Heart left ventricle (tissue), 16 donors: ENCODE measurements around the gene LTK. TPM values are rescaled to one million over a fixed set of nuclear protein-coding genes. Genes with fewer than 3 reads are reported as not detected.
"Not testable (repeated sequence)": the region's sequence is repeated elsewhere in the genome, so short reads cannot be mapped to it uniquely, and the experiment has no call there.

ENCODE experiments used
- ATAC-seq, 4 donors: fragments of 200-7000 bp; cut with Tn5 transposase; one replicate each; pipeline ENCODE4 v1.9.1; 2020 to 2022; ENCODE audit warnings: moderate library complexity in 4 of 4, mild to moderate bottlenecking in 3 of 4, moderate number of reproducible peaks in 1 of 4
- DNase-seq, 5 donors: peaks; one replicate each; pipeline ENCODE4 v3.0.0-alpha.2; 2020
- H3K27ac ChIP-seq, 12 donors: fragments of 200-600 bp; sonication (generic) in 4 of 12; one replicate each; pipeline versions ENCODE4 v1.5.0 to v1.8.0; 2016 to 2022; ENCODE audit warnings: mild to moderate bottlenecking in 2 of 12
- H3K27me3 ChIP-seq, 9 donors: fragments of 200-600 bp; sonication (generic) in 2 of 9; one replicate each; pipeline versions ENCODE4 v1.5.1 to v1.8.0; 2016 to 2022; ENCODE audit warnings: mild to moderate bottlenecking in 3 of 9
- H3K36me3 ChIP-seq, 9 donors: fragments of 200-600 bp; sonication (generic) in 2 of 9; one replicate each; pipeline versions ENCODE4 v1.5.0 to v1.8.0; 2018 to 2022; ENCODE audit warnings: mild to moderate bottlenecking in 2 of 9
- H3K4me1 ChIP-seq, 12 donors: fragments of 200-600 bp; sonication (generic) in 4 of 12; one replicate each; pipeline versions ENCODE4 v1.5.0 to v1.8.0; 2016 to 2022; ENCODE audit warnings: mild to moderate bottlenecking in 3 of 12
- H3K4me3 ChIP-seq, 12 donors: fragments of 200-600 bp; sonication (generic) in 4 of 12; one replicate each; pipeline versions ENCODE4 v1.5.0 to v1.8.0; 2017 to 2022; ENCODE audit warnings: mild to moderate bottlenecking in 9 of 12, moderate library complexity in 4 of 12
- H3K9me3 ChIP-seq, 12 donors: fragments of 200-600 bp; sonication (generic) in 4 of 12; one replicate each; pipeline versions ENCODE4 v1.5.0 to v1.8.0; 2016 to 2022; ENCODE audit warnings: mild to moderate bottlenecking in 1 of 12
- POLR2A ChIP-seq, 2 donors: fragments of 450-650 bp; IDR thresholded peaks; one replicate each; pipeline ENCODE4 v1.6.1; 2017; ENCODE audit warnings: antibody characterized with exemption in 2 of 2, mild to moderate bottlenecking in 2 of 2, moderate library complexity in 2 of 2
- WGBS, 4 donors: extraction: QIAGEN DNeasy Blood & Tissue Kit in 2 of 4; methylation state at CpG; one replicate each; pipeline versions ENCODE4 v1.1.5 to v1.1.7; 2013 to 2018; 5-methylcytosine and 5-hydroxymethylcytosine counted together
- intact Hi-C, 10 donors: fragments of 100-400 bp; cut with DNase I; formaldehyde crosslinking; loops; one replicate each; pipeline versions ENCODE4 v1.11.1 to v1.14.2; 2022
- polyA plus RNA-seq, 2 donors: library from polyadenylated mRNA; stranded (reverse); fragments of 200-250 nt; gene quantifications; one replicate each; pipeline ENCODE4 v1.2.3, GENCODE V29; 2013
- total RNA-seq, 9 donors: library from RNA; depleted of rRNA in 2 of 9; stranded (reverse); fragments of >200 nt in 2 of 9; fragmentation: NEBNext Ultra II Directional in 3 of 9; extraction: Animal tissue kit (Norgen Biotek cat#: 25700) in 3 of 9; gene quantifications; one replicate each; pipeline versions ENCODE4 v1.1.0 to v1.2.4, GENCODE V29; 2016 to 2023
- TF ChIP-seq, protein P1 (sequence below), 12 donors: fragments of 200-600 bp; sonication (generic) in 4 of 12; IDR thresholded peaks; one replicate each; pipeline versions ENCODE4 v1.5.0 to v1.8.0; 2018 to 2022; ENCODE audit warnings: antibody characterized with exemption in 12 of 12, mild to moderate bottlenecking in 5 of 12
- donor health status: ischemic (EF 13 %, LVEDD 7.1; RV severe dilation, severe dysfunction).
- donor health status: healthy with polysubstance abuse.
- donor health status: DM: no; HTN: yes; CAD: no.
- donor health status: DM: no; HTN: no; CAD: no.
- donor health status: ischemic (EF 25% LVEDD 6.9; RV normal size, moderate dysfunction).
- donor health status: ischemic (EF 25% LVEDD 5.7; RV mildly dilated, moderate dysfunction).
- donor health status: healthy.
- donor health status: DM: yes; HTN: yes; CAD: no.
- donor health status: ischemic (EF 35%, LVEDD 5.7; RV mildly dilated, moderate dysfunction).
- donor health status: nonischemic (EF 11% LVEDD 7.7; RV severe dilation, severe dysfunction).
- donor health status: DM: yes; HTN: yes; CAD: no.
- donor health status: PGD.
- donor health status: ischemic (EF 29% LVEDD 5.4; RV normal size, mild dysfunction).
- donor health status: nonischemic (EF 23%, LVEDD 6.1; RV moderate dilation, normal function).

The LTK gene
- total and polyA plus RNA-seq, 11 donors: 0.14 to 1.6 (median 0.36) TPM

DNA sequence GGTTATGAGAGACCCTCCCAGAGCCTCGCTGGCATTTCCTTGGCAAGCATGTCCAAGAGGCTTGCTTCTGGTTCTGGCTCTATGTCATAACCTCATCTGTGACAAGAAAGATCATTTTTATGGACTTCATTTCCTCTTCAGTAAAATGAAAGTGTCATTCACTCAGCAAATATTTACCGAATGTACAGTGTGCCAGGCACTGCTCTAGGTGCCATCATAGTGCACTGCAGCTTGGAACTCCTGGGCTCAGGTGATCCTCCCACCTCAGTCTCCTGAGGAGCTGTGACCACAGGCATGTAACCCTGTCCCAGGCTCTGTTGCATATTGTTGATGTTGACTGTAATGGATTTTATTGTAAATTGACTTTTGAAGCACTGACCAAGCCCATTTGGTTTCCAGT lies 38.7 kb downstream of the LTK start:
- DNase-seq (no peak), ATAC-seq (no peak)
- H3K27me3 ChIP-seq: no peaks in the 10 kb centered on the region
- no peak for TF ChIP-seq POLR2A (IDR thresholded peaks at IDR 0.05)
- TF ChIP-seq, protein P1, sequence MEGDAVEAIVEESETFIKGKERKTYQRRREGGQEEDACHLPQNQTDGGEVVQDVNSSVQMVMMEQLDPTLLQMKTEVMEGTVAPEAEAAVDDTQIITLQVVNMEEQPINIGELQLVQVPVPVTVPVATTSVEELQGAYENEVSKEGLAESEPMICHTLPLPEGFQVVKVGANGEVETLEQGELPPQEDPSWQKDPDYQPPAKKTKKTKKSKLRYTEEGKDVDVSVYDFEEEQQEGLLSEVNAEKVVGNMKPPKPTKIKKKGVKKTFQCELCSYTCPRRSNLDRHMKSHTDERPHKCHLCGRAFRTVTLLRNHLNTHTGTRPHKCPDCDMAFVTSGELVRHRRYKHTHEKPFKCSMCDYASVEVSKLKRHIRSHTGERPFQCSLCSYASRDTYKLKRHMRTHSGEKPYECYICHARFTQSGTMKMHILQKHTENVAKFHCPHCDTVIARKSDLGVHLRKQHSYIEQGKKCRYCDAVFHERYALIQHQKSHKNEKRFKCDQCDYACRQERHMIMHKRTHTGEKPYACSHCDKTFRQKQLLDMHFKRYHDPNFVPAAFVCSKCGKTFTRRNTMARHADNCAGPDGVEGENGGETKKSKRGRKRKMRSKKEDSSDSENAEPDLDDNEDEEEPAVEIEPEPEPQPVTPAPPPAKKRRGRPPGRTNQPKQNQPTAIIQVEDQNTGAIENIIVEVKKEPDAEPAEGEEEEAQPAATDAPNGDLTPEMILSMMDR (IDR thresholded peaks at IDR 0.05): no peak
- H3K9me3 ChIP-seq: no peaks in the 10 kb centered on the region
- 84 to 93% (median 88%) methylated on average over 2 of the region's 2 CpGs for WGBS, 4 donors
- no peak overlapping the region for H3K27ac ChIP-seq
- H3K4me1 ChIP-seq: peaks cover 0 to 9% (median 0%) of the 10 kb centered on the region in 12 donors
- intact Hi-C loops: loop anchor here in 1 of 10 donors (10.0 kb wide), 1 partner anchor 340 kb away; no protein-coding TSS in a partner anchor
- peaks cover 3 to 100% (median 98%) of the 10 kb centered on the region in 9 donors for H3K36me3 ChIP-seq
- H3K4me3 ChIP-seq: no peak overlapping the region

DNA sequence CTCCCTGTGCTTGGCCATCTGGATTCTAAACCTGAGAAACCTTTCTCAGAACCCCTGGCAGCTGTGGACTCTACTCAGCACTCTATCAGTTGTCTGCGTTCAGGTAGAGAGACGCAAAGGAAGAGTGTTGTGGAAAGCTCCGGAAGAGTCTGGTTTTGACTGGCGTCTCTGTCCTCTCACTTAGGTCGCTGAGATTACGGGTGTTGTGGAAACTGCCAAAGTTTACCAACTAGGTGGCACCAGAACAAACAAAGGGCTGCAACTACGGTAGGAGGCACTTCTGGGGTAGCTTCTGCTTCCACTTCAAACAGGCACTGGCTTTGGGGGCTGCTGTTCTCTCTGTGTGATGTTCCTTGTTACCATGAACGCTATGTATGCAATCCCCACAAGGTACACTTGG lies 39.2 kb downstream of the LTK start:
- no peak for DNase-seq
- no peak for ATAC-seq

DNA sequence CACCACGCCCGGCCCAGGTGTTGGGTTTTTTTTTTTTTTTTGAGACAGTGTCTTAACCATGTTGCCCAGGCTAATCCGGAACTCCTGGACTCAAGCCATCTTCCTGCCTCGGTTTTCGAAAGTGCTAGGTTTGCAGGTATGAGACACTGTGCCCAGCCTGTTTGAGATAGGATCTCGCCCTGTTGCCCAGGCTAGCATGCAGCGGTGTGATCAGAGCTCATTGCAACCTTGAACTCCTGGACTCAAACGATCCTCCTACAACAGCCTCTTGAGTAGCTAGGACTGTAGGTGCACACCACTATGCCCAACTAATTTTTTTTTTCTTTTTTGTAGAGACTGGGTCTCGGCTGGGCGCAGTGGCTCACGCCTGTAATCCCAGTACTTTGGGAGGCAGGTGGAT lies 40.2 kb downstream of the LTK start:
- intact Hi-C loops: loop anchor here in 1 of 10 donors (10.0 kb wide), 1 partner anchor 341 kb away; no protein-coding TSS in a partner anchor
- Histone ChIP-seq H3K27me3 (no peaks in the 10 kb centered on the region), H3K27ac (no peak overlapping the region), H3K36me3 (peaks cover 3 to 100% (median 98%) of the 10 kb centered on the region in 9 donors), H3K4me1 (peaks cover 0 to 9% (median 0%) of the 10 kb centered on the region in 12 donors), H3K9me3 (no peaks in the 10 kb centered on the region), H3K4me3 (no peak overlapping the region)
- ATAC-seq (no peak), DNase-seq (no peak)
- TF ChIP-seq, protein P1 (IDR thresholded peaks at IDR 0.05): no peak
- TF ChIP-seq POLR2A (IDR thresholded peaks at IDR 0.05): no peak
- 93 to 98% (median 97%) methylated on average over 11 of the region's 11 CpGs for WGBS, 4 donors

More for the DNA sequence above, 39.2 kb downstream of the LTK start:
- H3K27me3 ChIP-seq: no peaks in the 10 kb centered on the region
- no peak for TF ChIP-seq POLR2A (IDR thresholded peaks at IDR 0.05)
- TF ChIP-seq, protein P1 (IDR thresholded peaks at IDR 0.05): no peak
- H3K4me1 ChIP-seq: peaks cover 0 to 9% (median 0%) of the 10 kb centered on the region in 12 donors
- H3K36me3 ChIP-seq: peaks cover 3 to 100% (median 98%) of the 10 kb centered on the region in 9 donors
- H3K27ac ChIP-seq: no peak overlapping the region
- WGBS, 4 donors: 83 to 90% (median 88%) methylated on average over 8 of the region's 8 CpGs
- intact Hi-C loops: loop anchor here in 1 of 10 donors (10.0 kb wide), 1 partner anchor 340 kb away; no protein-coding TSS in a partner anchor
- H3K9me3 ChIP-seq: no peaks in the 10 kb centered on the region
- no peak overlapping the region for H3K4me3 ChIP-seq

DNA sequence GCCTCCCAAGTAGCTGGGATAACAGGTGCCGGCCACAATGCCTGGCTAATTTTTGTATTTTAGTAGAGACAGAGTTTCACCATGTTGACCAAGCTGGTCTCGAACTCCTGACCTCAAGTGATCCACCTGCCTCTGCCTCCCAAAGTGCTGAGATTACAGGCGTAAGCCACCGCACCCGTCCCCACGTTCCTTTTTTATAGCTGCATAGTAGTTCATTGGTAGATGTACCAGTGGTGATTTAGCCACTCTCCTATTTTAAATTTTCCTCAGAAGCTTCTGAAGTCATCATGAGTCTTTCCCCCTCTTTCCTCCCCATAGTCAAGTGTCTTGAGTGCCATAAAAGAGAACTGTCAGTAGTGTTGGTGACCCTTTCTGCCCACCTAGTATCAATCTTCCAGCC lies 44.0 kb downstream of the LTK start:
- DNase-seq, H3K27me3 ChIP-seq, H3K4me1 ChIP-seq, H3K4me3 ChIP-seq, H3K9me3 ChIP-seq, ATAC-seq, H3K27ac ChIP-seq: not testable (repeated sequence)
- 97 to 99% (median 98%) methylated on average over 6 of the region's 6 CpGs for WGBS, 4 donors
- intact Hi-C loops: loop anchor here in 1 of 10 donors (10.0 kb wide), 1 partner anchor 345 kb away; no protein-coding TSS in a partner anchor
- H3K36me3 ChIP-seq: peaks cover 0 to 100% (median 95%) of the 10 kb centered on the region in 9 donors

DNA sequence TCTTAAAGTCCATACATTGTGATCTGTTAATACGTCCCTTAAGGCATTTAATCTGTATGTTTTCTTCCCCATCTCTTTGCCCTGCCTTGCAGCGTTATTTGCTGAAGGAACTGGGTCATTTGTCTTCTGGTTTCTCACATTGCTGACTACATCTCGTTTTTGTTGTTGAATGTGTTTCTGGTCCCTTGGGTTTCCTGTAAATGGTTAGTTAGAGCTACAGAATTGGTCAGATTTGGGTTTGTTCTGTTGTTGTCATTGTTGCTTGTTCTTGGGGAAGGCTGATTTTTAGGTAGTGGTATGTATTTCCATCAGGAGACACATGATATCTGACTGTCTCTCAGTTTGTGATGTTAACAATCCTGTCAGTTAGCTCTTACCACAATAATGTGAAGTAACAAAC lies 46.9 kb downstream of the LTK start:
- H3K36me3 ChIP-seq: peaks cover 0 to 97% (median 90%) of the 10 kb centered on the region in 9 donors
- no peak for TF ChIP-seq POLR2A (IDR thresholded peaks at IDR 0.05)
- TF ChIP-seq, protein P1 (IDR thresholded peaks at IDR 0.05): no peak
- WGBS, 4 donors: 68 to 89% (median 84%) methylated on average over 3 of the region's 3 CpGs
- ATAC-seq: no peak
- H3K4me1 ChIP-seq: no peaks in the 10 kb centered on the region
- intact Hi-C loops: no loop called here
- no peak overlapping the region for H3K4me3 ChIP-seq
- no peak for DNase-seq
- no peaks in the 10 kb centered on the region for H3K9me3 ChIP-seq
- H3K27me3 ChIP-seq: no peaks in the 10 kb centered on the region
- no peak overlapping the region for H3K27ac ChIP-seq
